Ovary (tissue), 9 donors: ENCODE measurements around the gene UBL4A. TPM values are rescaled to one million over a fixed set of nuclear protein-coding genes. Genes with fewer than 3 reads are reported as not detected.
"Not testable (repeated sequence)": the region's sequence is repeated elsewhere in the genome, so short reads cannot be mapped to it uniquely, and the experiment has no call there.

Experiments
- DNase-seq, 5 donors: peaks; one replicate each; pipeline ENCODE4 v3.0.0-alpha.2; 2019 to 2020
- H3K27ac ChIP-seq, 2 donors: fragments of 200-600 bp; one replicate each; pipeline versions ENCODE4 v1.5.1 to v1.8.0; 2019 to 2022
- H3K27me3 ChIP-seq: fragments of 200-600 bp; one replicate; pipeline ENCODE4 v1.8.0; 2022
- H3K36me3 ChIP-seq: fragments of 200-600 bp; sonication (generic); one replicate; pipeline ENCODE4 v1.5.1; 2019
- H3K4me1 ChIP-seq: one replicate; pipeline ENCODE4 v1.8.1; 2013; ENCODE audit warnings: mild to moderate bottlenecking, moderate library complexity; ENCODE audit not compliant: insufficient read depth
- H3K4me3 ChIP-seq: fragments of 200-600 bp; sonication (generic); one replicate; pipeline ENCODE4 v1.5.1; 2017
- H3K9me3 ChIP-seq, 2 donors: fragments of 200-600 bp in 1 of 2; sonication (generic) in 1 of 2; one replicate each; pipeline versions ENCODE4 v1.5.1 to v1.8.1; 2013 to 2019; ENCODE audit warnings: mild to moderate bottlenecking in 1 of 2, moderate library complexity in 1 of 2
- CTCF ChIP-seq, 3 donors: fragments of 450-650 bp in 2 of 3; fragments of 200-600 bp in 1 of 3; IDR thresholded peaks; one replicate each; pipeline versions ENCODE4 v1.5.1 to v1.8.0; 2016 to 2022; ENCODE audit warnings: antibody characterized with exemption in 3 of 3, mild to moderate bottlenecking in 1 of 3
- EP300 ChIP-seq: sonication (generic); formaldehyde crosslinking; IDR thresholded peaks from one replicate; pipeline ENCODE4 v1.6.1; 2017; ENCODE audit warnings: antibody characterized with exemption
- POLR2A ChIP-seq: fragments of 450-650 bp; IDR thresholded peaks from one replicate; pipeline ENCODE4 v1.6.1; 2017; ENCODE audit warnings: antibody characterized with exemption, mild to moderate bottlenecking, moderate library complexity
- WGBS, 3 donors: extraction: QIAGEN DNeasy Blood & Tissue Kit in 1 of 3; methylation state at CpG; one replicate each; pipeline versions ENCODE4 v1.1.5 to v1.1.7; 2013 to 2017; 5-methylcytosine and 5-hydroxymethylcytosine counted together
- intact Hi-C, 4 donors: fragments of 100-400 bp; cut with DNase I; formaldehyde crosslinking; loops; one replicate each; pipeline versions ENCODE4 v1.11.0 to v1.15.1; 2022 to 2023
- polyA plus RNA-seq, 2 donors: library from polyadenylated mRNA; stranded (reverse); fragments of 200-250 nt in 1 of 2; fragments of 350-450 nt in 1 of 2; fragmentation: Illumina TruSeq in 1 of 2; extraction: RNeasy Lipid Tissue Mini Kit (QIAGEN cat#74804) in 1 of 2; gene quantifications; one replicate each; pipeline ENCODE4 v1.2.3, GENCODE V29; 2013 to 2014
- total RNA-seq, 7 donors: library from RNA; depleted of rRNA in 2 of 7; stranded (reverse); fragments of >200 nt in 2 of 7; fragmentation: NEBNext Ultra II Directional in 3 of 7; extraction: Animal tissue kit (Norgen Biotek cat#: 25700) in 3 of 7; gene quantifications; one replicate each; pipeline versions ENCODE4 v1.1.0 to v1.2.4, GENCODE V29; 2016 to 2023
- donor health status: DM: no; HTN: no; CAD: no; lungs with moderate emphysema.
- donor health status: DM: no; HTN: no; CAD: no.
- donor health status: Bipolar disorder and iron deficiency.
- donor health status: DM: yes; HTN: yes; CAD: no.
- donor health status: DM: no; HTN: no; CAD: no.
- donor health status: DM: yes; HTN: yes; CAD: no.

Gene UBL4A
- total and polyA plus RNA-seq, 9 donors = 14.6 to 35.5 (median 27.9) TPM

- Histone ChIP-seq H3K36me3 (no peaks in the 10 kb centered on the region), H3K4me1 (no peaks in the 10 kb centered on the region)
- 73 to 87% (median 80%) methylated on average over 12 of the region's 12 CpGs for WGBS, 3 donors
These were observed 19.3 kb upstream of the UBL4A start for GRCh38 chrX:154505734-154506133.

GRCh38 chrX:154502989-154503388, 16.6 kb upstream of the UBL4A start:
- Histone ChIP-seq H3K27ac (no peak overlapping the region), H3K9me3 (no peaks in the 10 kb centered on the region), H3K36me3 (no peaks in the 10 kb centered on the region), H3K27me3 (no peaks in the 10 kb centered on the region), H3K4me1 (no peaks in the 10 kb centered on the region), H3K4me3 (no peak overlapping the region)
- DNase-seq = no peak
- intact Hi-C loops = no loop called here
- 81 to 85% (median 81%) methylated on average over 3 of the region's 3 CpGs for WGBS, 3 donors
- TF ChIP-seq EP300 (no peak), POLR2A (no peak)

More at GRCh38 chrX:154505734-154506133, 19.3 kb upstream of the UBL4A start:
- no peak overlapping the region for H3K4me3 ChIP-seq
- DNase-seq = no peak
- no peak overlapping the region for H3K27ac ChIP-seq
- H3K9me3 ChIP-seq = no peaks in the 10 kb centered on the region
- intact Hi-C loops = no loop called here
- H3K27me3 ChIP-seq = no peaks in the 10 kb centered on the region
- no peak for TF ChIP-seq EP300
- no peak for TF ChIP-seq POLR2A
- TF ChIP-seq CTCF (IDR thresholded peaks at IDR 0.05) = no peak

GRCh38 chrX:154502098-154502497, 15.7 kb upstream of the UBL4A start:
- no peaks in the 10 kb centered on the region for H3K9me3 ChIP-seq
- 77 to 91% (median 86%) methylated on average over 8 of the region's 8 CpGs for WGBS, 3 donors
- DNase-seq = no peak
- intact Hi-C loops = no loop called here
- no peak overlapping the region for H3K27ac ChIP-seq
- no peaks in the 10 kb centered on the region for H3K36me3 ChIP-seq
- H3K4me3 ChIP-seq = no peak overlapping the region
- TF ChIP-seq POLR2A (no peak), EP300 (no peak), CTCF (IDR thresholded peaks at IDR 0.05) (no peak)
- H3K27me3 ChIP-seq = no peaks in the 10 kb centered on the region
- no peaks in the 10 kb centered on the region for H3K4me1 ChIP-seq

GRCh38 chrX:154501423-154501822, 15.0 kb upstream of the UBL4A start:
- intact Hi-C loops, H3K27ac ChIP-seq, H3K27me3 ChIP-seq, H3K36me3 ChIP-seq, DNase-seq, H3K4me3 ChIP-seq, H3K4me1 ChIP-seq, H3K9me3 ChIP-seq: not testable (repeated sequence)
- 85 to 92% (median 89%) methylated on average over 7 of the region's 7 CpGs for WGBS, 3 donors

GRCh38 chrX:154496591-154497137, 10.2 kb upstream of the UBL4A start:
- H3K4me1 ChIP-seq, H3K27me3 ChIP-seq, H3K36me3 ChIP-seq, H3K9me3 ChIP-seq, intact Hi-C loops, H3K4me3 ChIP-seq, DNase-seq, H3K27ac ChIP-seq: not testable (repeated sequence)
- 61 to 76% (median 76%) methylated on average over 4 of the region's 4 CpGs for WGBS, 3 donors

GRCh38 chrX:154495472-154495922, 9.1 kb upstream of the UBL4A start:
- Histone ChIP-seq H3K4me1 (no peaks in the 10 kb centered on the region), H3K36me3 (no peaks in the 10 kb centered on the region), H3K4me3 (no peak overlapping the region), H3K27ac (no peak overlapping the region), H3K9me3 (no peaks in the 10 kb centered on the region), H3K27me3 (no peaks in the 10 kb centered on the region)
- DNase-seq = no peak
- WGBS, 3 donors = 69 to 73% (median 70%) methylated on average over 6 of the region's 6 CpGs
- TF ChIP-seq CTCF (IDR thresholded peaks at IDR 0.05) = no peak
- TF ChIP-seq EP300 = no peak
- TF ChIP-seq POLR2A = no peak
- intact Hi-C loops = no loop called here
